Measurements from ENCODE around the gene LSM4. TPM values are rescaled to one million over a fixed set of nuclear protein-coding genes. Genes with fewer than 3 reads are reported as not detected.
"Not testable (repeated sequence)": the region's sequence is repeated elsewhere in the genome, so short reads cannot be mapped to it uniquely, and the experiment has no call there.

LSM4 gene
- total and polyA plus RNA-seq, 2 experiments from 2014 or later: 591 to 637 TPM

DNA sequence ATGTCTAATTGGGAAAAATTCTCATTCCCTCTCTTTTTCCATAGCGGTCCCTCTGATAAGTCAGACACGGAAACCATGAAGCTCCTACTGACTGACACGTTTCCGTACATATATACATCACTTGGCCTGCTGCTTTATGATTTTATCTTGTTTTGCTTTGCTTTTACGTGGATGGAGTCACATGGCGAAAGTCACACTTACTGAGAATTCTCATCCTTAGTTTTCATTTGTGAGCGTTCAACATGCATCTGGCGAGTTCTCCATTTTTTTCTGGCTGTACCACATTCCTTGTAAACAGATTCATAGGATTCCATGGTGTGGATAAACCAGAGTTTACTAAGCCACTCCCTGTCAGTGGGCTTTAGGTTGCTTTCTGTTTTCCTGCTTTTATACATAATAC is 38.8 kb upstream of the LSM4 start (continued):
- no peak for TF ChIP-seq ETS1 (IDR thresholded peaks at IDR 0.05)
- no peak for TF ChIP-seq EZH2 (IDR thresholded peaks at IDR 0.05; ENCODE audit: low read depth, unreplicated experiment)
- TF ChIP-seq JUNB (IDR thresholded peaks at IDR 0.05; ENCODE audit: unreplicated experiment): no peak
- no peak for TF ChIP-seq CTCF (conservative IDR thresholded peaks at IDR 0.05; ENCODE audit: low read depth in 2 of 2)
- TF ChIP-seq ZNF114 (CRISPR knock-in tag; IDR thresholded peaks at IDR 0.05): no peak
- no peak for TF ChIP-seq POLR2AphosphoS5 (IDR thresholded peaks at IDR 0.05; ENCODE audit: low read depth)

- no peaks in the 10 kb centered on the region for H3K27me3 ChIP-seq (ENCODE audit: insufficient read depth)
- H3K4me3 ChIP-seq: no peak overlapping the region
- H3K4me3 Mint-ChIP-seq: no peak overlapping the region
- no peaks in the 10 kb centered on the region; the same call in 2 of the 3 replicates for H3K4me1 Mint-ChIP-seq
- H4K20me1 ChIP-seq (replicated peaks; ENCODE audit: insufficient read depth): no peaks in the 10 kb centered on the region
- peaks cover 6% of the 10 kb centered on the region; the same call in 1 of the 2 replicates for H3F3A ChIP-seq (replicated peaks; ENCODE audit: low read depth)
- no peaks in the 10 kb centered on the region; the same call in 2 of the 3 replicates for H3K9me3 Mint-ChIP-seq
- no peaks in the 10 kb centered on the region for H3K9me2 ChIP-seq (ENCODE audit: insufficient read depth)
- H3K27ac Mint-ChIP-seq: no peak overlapping the region
- no peak for DNase-seq (ENCODE audit: low spot score)
- peaks cover 8% of the 10 kb centered on the region for H3K27me3 Mint-ChIP-seq (ENCODE audit: insufficient read depth, low read depth, poor library complexity)
- H3K4me2 ChIP-seq: no peak overlapping the region
- ATAC-seq: no peak
- H3K36me3 ChIP-seq (ENCODE audit: insufficient read depth): no peaks in the 10 kb centered on the region; the same call in 1 of the 2 replicates
- TF ChIP-seq POLR2AphosphoS5 (IDR thresholded peaks at IDR 0.05; ENCODE audit: low read depth) (no peak), EZH2phosphoT487 (IDR thresholded peaks at IDR 0.05; ENCODE audit: unreplicated experiment) (no peak), EZH2 (IDR thresholded peaks at IDR 0.05; ENCODE audit: low read depth, unreplicated experiment) (no peak), ETS1 (IDR thresholded peaks at IDR 0.05) (no peak)
- no peak overlapping the region for H3K27ac ChIP-seq (ENCODE audit: low read depth)
- H2AFZ ChIP-seq: no peak overlapping the region
- no peaks in the 10 kb centered on the region for H3K4me1 ChIP-seq (ENCODE audit: insufficient read depth)
- peaks cover 61% of the 10 kb centered on the region for H3K36me3 Mint-ChIP-seq (ENCODE audit: low read depth)
- no peaks in the 10 kb centered on the region for H3K79me2 ChIP-seq (replicated peaks; ENCODE audit: insufficient read depth)
These were observed 34.2 kb upstream of the LSM4 start for GRCh38 chr19:18357041-18357440.

GRCh38 chr19:18354743-18355142 is 31.9 kb upstream of the LSM4 start:
- H3K36me3 ChIP-seq (ENCODE audit: insufficient read depth); H3K4me2 ChIP-seq; H3K27me3 Mint-ChIP-seq (ENCODE audit: insufficient read depth, low read depth, poor library complexity); H4K20me1 ChIP-seq (replicated peaks; ENCODE audit: insufficient read depth); H3K4me3 Mint-ChIP-seq; H3K9me2 ChIP-seq (ENCODE audit: insufficient read depth); H3K79me2 ChIP-seq (replicated peaks; ENCODE audit: insufficient read depth); H3K9me3 Mint-ChIP-seq; H3K27ac ChIP-seq (ENCODE audit: low read depth); H3K4me1 Mint-ChIP-seq; ATAC-seq; H3K4me1 ChIP-seq (ENCODE audit: insufficient read depth); H3K27me3 ChIP-seq (ENCODE audit: insufficient read depth); DNase-seq (ENCODE audit: low spot score); H2AFZ ChIP-seq; H3F3A ChIP-seq (replicated peaks; ENCODE audit: low read depth); H3K4me3 ChIP-seq; H3K27ac Mint-ChIP-seq: not testable (repeated sequence)
- peaks cover 58% of the 10 kb centered on the region for H3K36me3 Mint-ChIP-seq (ENCODE audit: low read depth)

Data from GM23338 (cell line).